ENCODE measurements around the gene CAST. TPM values are rescaled to one million over a fixed set of nuclear protein-coding genes. Genes with fewer than 3 reads are reported as not detected.

The CAST gene
- total and polyA plus RNA-seq, 8 donors = 54.0 to 458 (median 209) TPM

GRCh38 chr5:96785326-96786109 lies 123.3 kb downstream of the CAST start:
- Histone ChIP-seq H3K4me1 (peaks cover 0 to 21% (median 14%) of the 10 kb centered on the region in 4 donors), H3K27me3 (no peaks in the 10 kb centered on the region), H3K36me3 (peaks cover 29 to 99% (median 92%) of the 10 kb centered on the region in 4 donors), H3K9me3 (no peaks in the 10 kb centered on the region), H3K27ac (no peak overlapping the region), H3K4me3 (no peak overlapping the region)
- no peak for DNase-seq
- intact Hi-C loops (cut with DNase I; ENCODE audit: low total_unique reads) = no loop called here
- TF ChIP-seq POLR2AphosphoS5 (IDR thresholded peaks at IDR 0.05) = no peak
- TF ChIP-seq CTCF (IDR thresholded peaks at IDR 0.05) = no peak
- no peak for TF ChIP-seq POLR2A (IDR thresholded peaks at IDR 0.05)
- no peak for TF ChIP-seq EP300 (IDR thresholded peaks at IDR 0.05)
- 79 to 91% (median 83%) methylated on average over 14 of the region's 14 CpGs for WGBS, 5 donors

GRCh38 chr5:96788112-96788749 lies 126.1 kb downstream of the CAST start:
- Histone ChIP-seq H3K4me3 (no peak overlapping the region), H3K27ac (no peak overlapping the region), H3K4me1 (peaks cover 0 to 21% (median 8%) of the 10 kb centered on the region in 4 donors), H3K9me3 (no peaks in the 10 kb centered on the region), H3K36me3 (peaks cover 14 to 99% (median 91%) of the 10 kb centered on the region in 4 donors), H3K27me3 (no peaks in the 10 kb centered on the region)
- TF ChIP-seq CTCF (IDR thresholded peaks at IDR 0.05) (no peak), POLR2AphosphoS5 (IDR thresholded peaks at IDR 0.05) (no peak), POLR2A (IDR thresholded peaks at IDR 0.05) (no peak), EP300 (IDR thresholded peaks at IDR 0.05) (no peak)
- 79 to 92% (median 86%) methylated on average over 5 of the region's 5 CpGs for WGBS, 5 donors
- intact Hi-C loops (cut with DNase I; ENCODE audit: low total_unique reads) = no loop called here
- peak in 1 of 2 donors; percentile 36 for DNase-seq

GRCh38 chr5:96789794-96790330 lies 127.7 kb downstream of the CAST start:
- Histone ChIP-seq H3K4me1 (peaks cover 0 to 21% (median 8%) of the 10 kb centered on the region in 4 donors), H3K27ac (no peak overlapping the region), H3K36me3 (peaks cover 22 to 99% (median 92%) of the 10 kb centered on the region in 4 donors), H3K9me3 (no peaks in the 10 kb centered on the region), H3K27me3 (no peaks in the 10 kb centered on the region), H3K4me3 (no peak overlapping the region)
- no peak for DNase-seq
- TF ChIP-seq EP300 (IDR thresholded peaks at IDR 0.05) (no peak), CTCF (IDR thresholded peaks at IDR 0.05) (no peak)
- intact Hi-C loops (cut with DNase I; ENCODE audit: low total_unique reads) = no loop called here

- intact Hi-C loops (cut with DNase I; ENCODE audit: low total_unique reads) = no loop called here
- Histone ChIP-seq H3K36me3 (peaks cover 30 to 99% (median 92%) of the 10 kb centered on the region in 4 donors), H3K27ac (no peak overlapping the region), H3K4me1 (peaks cover 0 to 30% (median 8%) of the 10 kb centered on the region in 4 donors), H3K9me3 (no peaks in the 10 kb centered on the region), H3K4me3 (no peak overlapping the region), H3K27me3 (no peaks in the 10 kb centered on the region)
- WGBS, 5 donors = 35 to 47% (median 40%) methylated on average over 3 of the region's 3 CpGs
- TF ChIP-seq EP300 (IDR thresholded peaks at IDR 0.05) (no peak), CTCF (IDR thresholded peaks at IDR 0.05) (no peak), POLR2A (IDR thresholded peaks at IDR 0.05) (no peak), POLR2AphosphoS5 (IDR thresholded peaks at IDR 0.05) (no peak)
- no peak for DNase-seq
Measured at GRCh38 chr5:96790961-96791504, 128.9 kb downstream of the CAST start.

All from stomach (tissue), 9 donors.